GM19467 (cell line): ENCODE data around the gene MGAT1.
"Not testable (repeated sequence)": the region's sequence is repeated elsewhere in the genome, so short reads cannot be mapped to it uniquely, and the experiment has no call there.

ENCODE experiments used
- ATAC-seq: cut with Tn5 transposase; IDR thresholded peaks from one replicate; pipeline ENCODE4 v1.9.1; 2021; ENCODE audit warnings: mild to moderate bottlenecking, moderate library complexity; ENCODE audit not compliant: unreplicated experiment

Gene MGAT1

DNA sequence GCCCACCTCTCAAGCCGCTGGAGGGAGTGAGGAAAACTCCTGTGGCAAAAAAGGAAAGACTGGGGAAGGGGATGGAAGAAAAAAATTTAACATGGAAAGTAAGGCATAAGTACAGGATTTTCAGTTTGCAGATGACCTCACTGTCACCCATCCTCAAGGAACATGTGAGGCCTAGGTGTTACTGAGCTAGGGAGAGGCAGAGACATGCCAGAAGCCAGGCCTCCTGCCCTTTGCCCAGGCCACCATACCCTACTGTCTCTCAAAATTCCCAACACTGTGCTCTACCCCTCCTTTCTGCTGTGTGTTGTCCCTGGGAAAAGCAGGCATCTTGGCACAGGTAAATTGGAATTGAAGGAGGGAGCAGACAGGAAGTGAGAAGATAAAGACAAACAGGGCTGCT is 4.4 kb upstream of the MGAT1 start:
- no peak for ATAC-seq

DNA sequence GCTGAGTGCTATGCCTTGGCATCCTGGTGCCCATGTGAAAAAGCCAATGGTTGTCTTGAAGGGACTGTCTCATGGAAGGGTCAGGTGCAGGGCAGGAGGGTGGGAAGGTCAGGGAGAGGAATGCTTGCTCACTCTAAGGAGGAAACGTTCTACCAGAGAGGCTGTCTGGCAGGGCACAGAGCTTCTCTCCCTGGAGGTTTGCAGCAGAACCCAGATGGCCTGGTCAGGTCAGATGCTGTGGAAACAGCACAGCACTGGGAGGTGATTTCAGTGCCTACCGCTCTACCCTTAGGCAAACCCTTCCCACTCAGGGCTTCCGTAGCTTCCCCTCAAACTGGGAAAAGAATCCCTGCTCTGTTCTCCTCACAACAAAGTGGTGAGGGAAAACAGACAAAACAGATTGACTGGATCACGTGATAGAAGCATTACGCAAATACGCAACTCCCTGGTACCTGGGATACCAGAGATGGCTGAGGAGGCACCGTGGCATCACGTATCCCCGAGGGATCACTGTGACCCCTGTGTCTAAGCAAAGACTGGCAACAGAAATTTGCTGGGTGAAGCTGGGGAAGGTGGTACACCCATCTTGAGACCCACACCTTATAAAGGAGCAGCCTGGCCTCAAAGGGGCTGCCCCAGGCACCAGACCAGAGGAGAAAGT is 3.9 kb upstream of the MGAT1 start:
- ATAC-seq, result no peak

DNA sequence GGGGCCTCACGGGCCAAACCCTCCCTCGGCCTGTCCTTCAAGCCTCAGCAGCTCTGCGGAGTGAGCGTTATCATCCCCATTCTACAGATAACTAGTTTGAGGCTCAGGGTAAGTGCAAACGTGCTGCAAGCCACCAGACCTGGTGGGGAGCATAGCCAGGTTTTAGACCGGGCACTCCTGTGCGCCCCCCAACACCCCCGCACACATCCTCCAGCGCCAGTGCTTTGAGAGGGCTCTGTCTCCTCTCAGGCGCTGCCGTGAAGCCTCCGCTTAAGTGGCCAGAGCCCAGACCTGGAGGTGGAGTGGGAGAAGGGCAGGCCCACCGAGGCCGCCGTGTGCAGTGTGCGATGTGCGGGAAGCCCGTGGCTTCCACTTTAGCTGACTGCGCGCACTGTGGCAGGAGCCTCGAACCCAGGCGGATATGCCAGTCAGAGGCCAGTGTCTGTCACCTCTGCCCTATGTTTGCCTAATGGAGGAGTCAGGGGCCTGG is 1.6 kb upstream of the MGAT1 start:
- ATAC-seq, result no peak

DNA sequence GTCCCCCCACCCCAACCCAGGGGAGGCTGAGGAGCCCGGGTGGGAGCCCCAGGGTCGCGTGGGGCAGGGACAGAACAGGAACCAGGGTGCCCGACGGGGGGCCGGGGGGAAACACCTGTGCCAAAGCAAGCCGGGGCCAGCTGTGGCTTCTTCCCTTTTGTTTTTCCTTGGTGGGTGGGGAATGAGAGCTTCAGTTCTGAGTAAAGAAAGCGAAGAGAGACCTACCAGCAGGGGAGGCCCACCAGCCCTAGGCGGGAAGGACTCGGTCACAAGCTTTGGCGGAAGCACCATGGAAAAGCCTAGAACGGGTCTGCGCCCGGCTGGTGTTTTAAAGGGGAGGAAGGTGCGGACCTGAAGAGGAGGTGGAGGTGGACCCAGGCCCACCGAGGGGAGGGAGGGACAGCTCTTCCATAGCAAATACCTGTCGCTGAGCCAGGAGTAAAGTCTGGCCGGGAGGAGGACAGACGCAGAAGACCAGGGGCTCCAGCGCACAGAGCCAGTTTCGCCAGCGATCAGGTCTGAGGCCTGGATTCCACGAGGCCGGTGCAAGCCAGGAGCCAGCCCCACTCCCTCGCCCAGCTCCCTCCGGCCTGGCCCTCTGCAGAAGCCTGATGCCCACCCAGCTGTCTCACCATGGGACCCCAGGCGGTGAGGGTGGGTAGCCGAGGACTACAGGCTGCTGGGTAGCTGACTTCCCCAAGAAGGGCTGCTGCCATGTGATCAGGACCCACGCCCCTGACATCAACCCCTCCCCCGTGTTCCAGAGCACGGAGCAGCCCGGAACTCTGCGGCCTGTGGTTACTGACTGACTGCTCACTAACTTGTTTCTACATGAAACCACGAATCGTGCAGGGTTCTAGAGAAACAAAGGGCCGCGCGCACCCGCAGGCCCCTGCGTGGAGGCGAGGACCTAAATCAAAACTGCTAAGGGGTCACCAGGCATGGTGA is 849 bp upstream of the MGAT1 start:
- peak; percentile 56 for ATAC-seq

DNA sequence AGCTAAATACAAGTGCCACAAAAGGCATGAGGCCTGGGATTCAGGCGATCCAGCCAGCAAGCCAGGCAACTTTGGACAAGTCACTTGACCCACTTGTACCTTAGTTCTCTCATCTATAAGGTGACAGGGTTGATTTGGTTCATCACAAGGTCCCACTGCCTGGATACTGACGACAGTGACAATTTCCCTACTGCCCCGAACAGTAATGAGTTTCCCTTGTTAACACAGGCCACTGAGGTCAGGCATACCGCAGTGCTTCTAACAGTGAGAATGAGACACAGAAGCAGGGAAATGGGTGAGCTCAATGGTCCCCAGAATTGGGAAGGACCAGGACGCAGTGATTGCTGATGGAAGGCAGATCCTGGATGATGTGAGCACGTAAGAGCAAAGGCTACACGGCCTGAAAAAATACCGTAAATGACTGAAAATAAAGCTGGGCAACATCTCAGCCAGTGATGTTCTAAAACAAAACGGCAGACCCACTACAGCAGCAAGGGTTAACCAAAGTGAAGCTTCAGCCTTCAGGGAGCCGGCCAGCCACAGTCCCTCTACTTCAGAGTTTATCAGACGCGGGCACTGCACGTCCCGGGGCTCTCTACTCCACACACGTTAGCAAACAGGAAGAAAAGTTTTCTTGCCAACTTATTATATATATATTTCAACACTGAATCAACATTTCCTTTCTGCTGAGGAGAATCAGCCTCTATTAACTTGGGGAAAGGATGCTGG is 846 bp downstream of the MGAT1 start:
- no peak for ATAC-seq

DNA sequence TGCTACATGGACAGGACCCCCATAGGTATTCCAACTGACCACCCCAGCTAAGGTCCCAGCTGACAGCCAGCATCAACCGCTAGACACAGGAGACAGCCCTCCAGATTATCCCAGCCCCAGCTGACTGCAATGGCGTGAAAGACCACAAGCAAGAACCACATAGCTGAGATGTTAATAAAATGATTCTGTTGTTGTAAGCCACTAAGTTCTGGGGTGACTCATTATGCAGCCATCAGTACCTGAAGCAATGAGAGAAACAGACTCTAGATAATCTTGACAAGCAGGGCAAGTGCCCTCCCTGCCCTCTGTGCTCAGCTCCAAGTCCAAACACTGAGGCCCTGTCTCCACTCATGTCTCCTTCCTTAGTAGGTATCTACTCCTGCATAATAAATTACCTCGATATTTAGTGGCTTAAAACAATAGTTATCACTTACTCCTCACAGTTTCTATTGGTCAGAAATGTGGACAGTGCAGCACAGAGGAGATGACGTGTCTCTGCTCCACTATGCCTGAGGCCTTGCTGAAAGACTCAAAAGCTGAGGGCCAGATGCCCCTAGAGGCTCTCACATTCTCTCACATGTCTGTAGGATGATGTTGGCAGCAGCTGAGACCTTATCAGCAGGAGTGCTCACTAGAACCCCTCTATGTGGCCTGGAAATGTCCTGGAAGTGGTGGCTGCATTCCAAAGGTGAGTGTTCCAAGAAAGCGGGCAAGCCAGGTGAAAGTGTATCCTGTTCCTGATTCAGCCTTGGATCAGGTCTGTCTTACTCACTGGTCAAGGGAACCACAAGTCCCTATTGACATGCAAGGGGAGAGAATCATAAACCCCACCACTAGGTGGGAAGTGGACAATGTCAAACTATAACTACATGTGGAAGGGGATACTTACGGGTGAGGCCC is 2.5 kb downstream of the MGAT1 start:
- ATAC-seq, result no peak

DNA sequence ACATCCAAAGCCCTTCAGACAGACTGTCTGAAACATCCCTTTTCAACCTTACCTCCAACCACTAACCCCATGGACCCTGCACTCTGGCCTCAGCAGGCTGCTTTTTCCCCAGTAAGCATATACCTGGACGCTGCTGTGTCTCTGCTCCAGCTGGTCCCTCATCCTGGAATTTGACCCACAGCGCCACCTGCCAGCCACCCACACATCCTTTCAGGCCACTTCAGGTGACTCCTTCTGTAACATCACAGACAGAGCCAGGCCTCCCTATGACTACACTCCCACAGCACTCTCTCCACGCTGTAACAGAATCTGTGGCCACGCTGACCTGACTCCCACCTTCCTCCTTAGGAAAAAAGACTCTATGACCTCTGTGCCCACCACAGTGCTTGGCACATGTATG is 3.4 kb downstream of the MGAT1 start:
- ATAC-seq, result no peak

DNA sequence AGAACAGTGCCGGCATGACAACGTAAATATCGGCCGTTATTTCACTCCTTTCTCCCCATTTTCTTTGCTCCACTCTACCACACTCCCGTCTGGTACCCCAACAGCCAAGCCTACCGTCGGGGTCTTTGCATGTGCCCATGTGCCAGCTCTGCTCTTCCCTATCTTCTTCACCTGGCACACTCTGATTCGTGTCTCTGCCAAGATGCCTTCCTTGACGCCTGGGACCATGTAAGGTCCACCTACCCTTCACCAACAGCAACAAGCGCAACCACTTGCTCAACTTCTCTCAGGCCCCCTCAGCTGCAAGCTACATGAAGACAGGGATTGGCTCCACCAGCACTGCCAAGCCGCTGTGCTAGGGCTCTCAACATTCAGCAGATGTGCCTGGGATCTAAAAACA is 4.4 kb downstream of the MGAT1 start:
- ATAC-seq, result no peak

DNA sequence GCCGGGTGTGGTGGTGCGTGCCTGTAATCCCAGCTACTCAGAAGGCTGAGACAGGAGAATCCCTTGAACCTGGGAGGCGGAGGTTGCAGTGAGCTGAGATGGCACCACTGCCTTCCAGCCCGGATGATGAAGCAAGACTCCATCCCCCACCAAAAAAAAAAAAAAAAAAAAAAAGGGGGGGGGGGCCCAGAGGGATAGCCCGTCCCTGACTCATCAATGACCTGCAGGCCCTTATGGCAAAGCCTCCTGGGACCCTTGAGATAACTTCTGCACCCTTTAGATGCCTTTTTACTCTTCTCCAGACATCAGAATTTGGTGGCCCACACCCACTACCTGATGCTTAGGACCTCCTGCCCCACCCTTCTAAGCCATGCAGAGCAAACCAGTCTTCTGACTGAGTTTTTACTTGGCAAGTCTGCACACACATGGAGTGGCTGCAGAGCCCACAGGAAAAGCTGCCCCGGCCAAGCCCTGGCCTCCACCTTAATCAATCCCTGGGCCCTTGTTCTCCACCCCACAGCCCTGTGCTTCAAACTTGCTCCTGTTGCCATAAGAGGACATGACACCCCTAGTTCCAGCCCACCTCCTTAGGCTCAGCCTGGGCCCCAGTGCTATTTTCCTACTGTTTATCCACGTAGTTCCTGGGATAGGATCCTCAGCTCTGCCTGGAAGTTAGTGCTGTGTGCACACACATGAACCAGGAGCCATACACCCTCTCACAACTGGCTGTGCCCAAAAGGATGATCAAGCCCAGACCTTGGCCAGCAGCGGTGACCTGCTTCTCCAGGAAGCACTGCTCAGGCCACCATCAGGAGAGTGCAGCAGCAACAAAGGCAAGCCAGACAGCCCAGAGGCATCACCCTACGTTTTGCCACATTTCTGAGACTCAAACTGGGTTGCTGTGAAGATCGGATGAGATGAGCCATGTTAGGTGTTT is 5.1 kb downstream of the MGAT1 start:
- no peak for ATAC-seq

DNA sequence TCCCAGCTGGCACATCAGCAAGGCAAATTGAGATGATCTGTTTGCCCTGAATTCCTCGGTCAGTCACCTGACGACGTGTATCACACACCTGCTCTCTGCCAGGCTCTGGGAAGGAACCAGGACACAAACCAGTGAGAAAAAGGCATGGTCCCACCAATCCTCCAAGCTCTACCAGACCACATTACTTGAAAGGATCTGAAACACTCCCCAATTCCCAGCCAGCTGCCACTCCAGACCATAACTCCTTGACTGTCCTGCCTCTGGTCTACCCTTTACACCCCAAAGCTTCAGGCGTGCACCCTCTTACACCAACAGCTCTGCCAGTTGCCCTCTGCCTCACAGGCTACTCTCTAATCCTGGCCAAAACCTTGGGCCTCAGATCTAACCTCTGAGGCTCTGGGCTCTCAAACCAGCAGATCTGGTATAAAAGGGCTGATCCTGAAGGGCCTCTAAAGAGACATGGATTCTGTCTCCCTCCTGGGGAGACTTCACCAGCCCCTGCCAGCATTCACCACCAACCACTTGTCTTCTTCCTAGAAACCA is 6.8 kb downstream of the MGAT1 start:
- no peak for ATAC-seq

DNA sequence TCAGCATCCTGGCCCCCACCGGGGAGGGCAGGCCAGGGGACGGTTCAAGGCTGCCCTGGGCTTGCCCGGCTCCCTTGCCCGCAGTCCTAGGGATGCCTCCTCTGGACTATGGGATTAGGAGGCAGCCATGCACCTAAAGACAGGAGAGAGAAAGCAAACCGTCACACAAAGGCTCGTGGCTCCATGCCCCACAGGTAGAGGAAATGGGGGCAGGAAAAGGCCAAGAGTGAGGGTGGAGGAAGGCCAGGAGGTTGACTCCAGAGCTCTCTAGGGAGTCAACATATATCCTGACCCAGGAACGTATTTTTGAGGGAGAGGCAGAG is 9.7 kb downstream of the MGAT1 start:
- no peak for ATAC-seq

DNA sequence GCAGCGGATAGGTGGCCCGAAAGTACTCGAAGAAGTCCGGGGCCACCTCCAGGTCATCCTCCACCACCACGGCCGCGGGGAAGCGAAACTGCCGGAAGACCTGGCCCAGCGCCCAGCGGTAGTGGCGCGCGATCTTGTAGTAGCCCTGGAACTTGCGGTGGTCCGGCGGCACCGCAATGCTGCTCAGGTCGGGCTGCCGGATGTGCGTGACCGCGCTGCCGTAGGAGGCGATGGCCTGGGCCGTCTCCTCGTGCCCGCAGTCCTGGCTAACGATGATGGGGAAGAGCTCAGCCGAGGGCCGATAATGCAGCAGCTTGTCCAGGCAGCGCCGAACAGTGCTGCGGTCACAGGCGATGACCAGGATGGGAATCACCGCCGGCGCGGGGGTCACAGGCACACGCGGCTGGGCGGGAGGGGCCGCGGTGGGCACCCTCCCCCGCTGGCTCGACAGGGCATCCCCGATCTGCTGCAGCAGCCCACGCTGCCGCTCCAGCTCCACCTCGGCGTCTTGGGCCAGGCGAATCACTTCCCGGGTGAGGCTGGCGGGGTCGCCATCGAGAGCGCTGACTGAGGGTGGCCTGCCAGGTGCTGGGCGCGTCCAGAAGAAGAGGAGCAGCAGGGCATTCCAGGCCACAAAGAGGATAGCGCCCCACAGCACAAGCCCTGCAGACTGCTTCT is 10.2 kb downstream of the MGAT1 start:
- no peak for ATAC-seq

DNA sequence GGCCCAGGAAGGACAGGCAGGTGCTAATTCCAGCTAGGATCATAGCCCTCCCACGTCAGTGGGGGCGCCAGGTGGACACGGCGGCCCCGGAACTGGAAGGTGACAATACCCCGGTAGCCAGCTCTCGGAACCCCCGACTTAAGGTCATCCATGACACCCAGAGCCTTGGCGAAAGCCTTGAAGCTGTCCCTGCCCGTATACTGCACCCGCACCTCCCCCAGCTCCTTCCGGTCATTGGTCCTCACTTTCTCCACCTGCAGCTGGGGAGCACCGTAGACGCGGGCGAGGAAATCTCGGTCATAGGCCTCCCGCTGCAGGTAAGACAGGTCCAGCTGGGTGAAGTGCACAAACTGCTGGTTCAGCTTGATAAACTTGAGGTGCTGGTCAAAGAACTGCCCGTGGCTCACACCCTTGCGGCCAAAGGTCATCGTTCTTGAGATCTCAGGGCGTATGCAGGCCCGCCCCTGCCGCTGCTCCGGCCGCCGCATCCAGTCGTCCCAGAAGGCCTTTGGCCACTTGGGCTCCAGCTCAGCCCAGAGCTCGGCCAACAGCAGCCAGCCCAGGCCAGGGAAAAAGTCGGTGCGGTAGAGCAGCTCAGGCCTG is 10.9 kb downstream of the MGAT1 start:
- no peak for ATAC-seq

DNA sequence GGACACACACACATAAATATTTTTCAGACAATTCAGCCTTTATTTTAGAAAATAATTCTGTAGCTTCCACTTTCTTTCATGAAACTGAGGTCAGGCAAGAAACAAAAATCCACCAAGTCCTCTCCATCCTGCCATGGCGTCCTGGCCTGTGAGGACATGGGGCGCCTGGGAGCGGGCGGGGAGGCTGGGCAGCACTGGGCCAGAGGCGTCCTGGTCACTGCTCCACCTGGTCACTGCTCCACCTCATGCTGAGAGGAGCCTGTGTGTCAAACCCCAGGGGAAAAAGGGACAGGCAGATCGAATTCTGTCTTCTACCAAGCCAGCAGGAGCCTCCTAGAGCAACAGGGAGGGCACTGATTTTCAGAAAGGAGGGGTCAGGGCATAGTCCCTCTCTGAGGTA is 12.1 kb downstream of the MGAT1 start:
- ATAC-seq, result no peak

DNA sequence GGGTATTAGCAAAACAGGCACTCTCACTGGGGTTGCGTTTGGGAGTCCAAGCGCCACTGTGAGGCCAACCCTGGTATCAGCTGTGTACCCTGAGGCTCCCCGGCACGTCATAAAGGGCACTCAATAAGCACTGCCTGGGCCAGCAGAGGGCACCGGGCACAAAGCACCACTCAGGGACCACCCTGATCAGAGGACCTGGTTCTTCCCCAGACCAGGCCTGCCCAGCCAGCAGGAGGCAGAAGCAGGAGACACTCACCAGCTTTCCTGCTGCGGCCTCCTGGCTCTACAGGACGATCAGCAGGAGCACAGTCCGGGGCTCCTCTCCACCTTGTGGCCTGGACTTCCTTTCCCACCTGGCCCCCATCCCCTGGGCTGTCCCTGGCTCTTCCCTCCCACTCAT is 12.6 kb downstream of the MGAT1 start:
- no peak for ATAC-seq

DNA sequence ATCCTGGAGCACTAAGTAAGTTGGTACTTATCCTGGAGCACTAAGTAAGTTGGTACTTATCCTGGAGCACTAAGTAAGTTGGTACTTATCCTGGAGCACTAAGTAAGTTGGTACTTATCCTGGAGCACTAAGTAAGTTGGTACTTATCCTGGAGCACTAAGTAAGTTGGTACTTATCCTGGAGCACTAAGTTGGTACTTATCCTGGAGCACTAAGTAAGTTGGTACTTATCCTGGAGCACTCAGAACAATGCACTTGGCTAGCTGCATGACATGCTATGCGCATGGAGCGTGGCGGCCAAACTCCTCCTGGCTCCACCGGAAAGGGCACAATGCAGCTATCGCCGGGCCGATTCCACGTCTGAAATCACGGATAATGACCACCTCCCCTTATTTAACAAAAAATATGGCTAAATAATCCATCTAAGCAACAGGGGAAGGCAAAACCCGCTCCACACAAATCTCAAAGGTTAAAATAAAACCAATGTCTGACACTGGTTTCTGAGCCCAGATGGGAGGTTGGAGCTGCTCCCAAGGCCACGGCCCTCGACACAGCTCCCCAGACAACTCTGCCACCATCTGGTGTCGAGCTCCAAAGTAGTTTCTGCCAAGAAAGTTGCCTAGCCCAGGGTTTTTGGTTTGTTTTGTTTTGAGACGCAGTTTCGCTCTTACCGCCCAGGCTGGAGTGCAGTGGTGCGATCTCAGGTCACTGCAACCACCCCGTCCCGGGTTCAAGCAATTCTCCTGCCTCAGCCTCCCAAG is 13.8 kb downstream of the MGAT1 start:
- not testable (repeated sequence) for ATAC-seq

DNA sequence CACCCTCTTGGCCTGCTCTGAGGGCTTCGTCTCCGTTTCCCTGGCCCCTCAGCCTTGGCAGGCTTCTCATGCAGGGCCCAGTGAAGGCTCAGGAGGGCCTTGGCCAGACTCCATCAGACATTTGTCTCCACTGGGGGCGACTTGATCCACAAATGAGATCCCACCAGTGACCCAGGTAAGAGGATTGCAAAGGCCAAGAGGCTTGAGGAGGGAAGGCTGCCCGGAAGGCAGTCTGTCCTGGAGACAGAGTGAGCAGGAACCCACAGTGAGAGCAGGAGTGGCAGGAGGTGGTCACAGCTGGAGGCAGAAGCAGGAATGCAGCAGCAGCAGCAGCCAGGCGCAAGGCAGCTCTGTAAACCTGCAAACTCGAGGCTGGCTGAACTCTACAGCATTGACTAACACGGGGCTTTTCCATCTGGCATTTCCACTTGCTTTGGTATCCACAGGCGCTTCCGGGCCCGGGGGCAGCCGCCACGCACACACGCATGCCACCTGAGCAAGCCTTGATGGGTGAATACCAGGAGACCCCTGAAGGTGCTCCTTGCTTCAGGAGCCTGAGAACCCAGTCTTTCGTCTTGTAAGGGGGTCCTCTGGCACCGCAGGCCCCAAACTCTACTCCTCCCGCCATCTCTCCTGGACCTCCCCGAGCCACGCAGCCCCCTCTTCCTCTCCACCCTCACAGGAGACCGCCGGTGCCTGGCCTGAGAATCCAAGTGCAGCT is 14.7 kb downstream of the MGAT1 start:
- no peak for ATAC-seq
